ENCODE measurements around the gene LTV1. TPM values are rescaled to one million over a fixed set of nuclear protein-coding genes. Genes with fewer than 3 reads are reported as not detected.

Gene LTV1
- 21.0 and 26.4 TPM in 2 replicates for total RNA-seq

GRCh38 chr6:143842902-143843676 lies at the start of gene LTV1:
Gene LTV1, plus strand, starts transcription at chr6:143843338. Its CDS starts 140 bp downstream, at chr6:143843478.

GRCh38 chr6:143864234-143864633 lies 21.1 kb downstream of the LTV1 start, which contains the start of gene ZC2HC1B:
Gene ZC2HC1B, plus strand, starts transcription at chr6:143864474. Its CDS starts 66 bp downstream, at chr6:143864540.

Small RNAs within 50 kb of the gene (small RNA-seq; reads per million reads assigned to genes)
- not detected for gene ZC2HC1B

Other genes starting within 250 kb of the LTV1 start
- gene PHACTR2, start 165.4 kb upstream of the LTV1 start, total RNA-seq: 202 and 230 TPM in 2 replicates
- 0.26 TPM in 1 of 2 replicates, not detected in the other for gene ZC2HC1B, start 21.1 kb downstream of the LTV1 start, total RNA-seq
- 51.9 and 91.6 TPM in 2 replicates for gene PLAGL1, start 164.9 kb downstream of the LTV1 start, total RNA-seq